ENCODE results near the gene KCNB1.

GRCh38 chr20:49395183-49395582, 87.3 kb downstream of the KCNB1 start:
- TF ChIP-seq CTCF (conservative IDR thresholded peaks at IDR 0.05) (no peak), ZFX (IDR thresholded peaks at IDR 0.05) (no peak)
